HG03565 (cell line): Measurements from ENCODE around the gene SAC3D1.
"Not testable (repeated sequence)": the region's sequence is repeated elsewhere in the genome, so short reads cannot be mapped to it uniquely, and the experiment has no call there.

ENCODE experiments used
- ATAC-seq: cut with Tn5 transposase; IDR thresholded peaks from one replicate; pipeline ENCODE4 v1.9.1; 2021; ENCODE audit warnings: mild to moderate bottlenecking, moderate library complexity; ENCODE audit not compliant: unreplicated experiment

Gene SAC3D1

GRCh38 chr11:65023502-65023901 is 17.5 kb upstream of the SAC3D1 start:
- not testable (repeated sequence) for ATAC-seq

GRCh38 chr11:65026810-65027209 is 14.2 kb upstream of the SAC3D1 start:
- ATAC-seq, result no peak

GRCh38 chr11:65027213-65028067 is 13.6 kb upstream of the SAC3D1 start, which contains the start of gene SNX15:
Gene SNX15 (plus strand): TSS chr11:65027439. CDS start chr11:65027538, 99 bp downstream.
- ATAC-seq, result peak; percentile 88

DNA sequence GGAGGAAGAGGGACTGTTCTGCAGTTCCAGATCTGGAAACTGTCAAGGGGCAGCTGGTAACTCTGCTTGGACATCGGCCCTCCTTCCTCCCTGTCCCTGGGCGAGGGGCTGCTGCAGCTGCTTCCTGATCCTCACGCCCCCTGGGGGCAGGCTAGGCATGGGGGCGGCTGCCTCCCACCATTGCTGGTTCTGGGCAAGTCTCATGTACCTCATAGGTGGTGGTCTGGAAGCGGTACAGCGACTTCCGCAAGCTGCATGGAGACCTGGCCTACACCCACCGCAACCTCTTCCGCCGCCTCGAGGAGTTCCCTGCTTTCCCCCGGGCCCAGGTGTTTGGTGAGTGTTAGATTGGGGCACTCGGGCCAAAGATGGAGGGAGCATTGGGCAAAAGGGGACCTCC is 8.8 kb upstream of the SAC3D1 start:
- ATAC-seq, result no peak

DNA sequence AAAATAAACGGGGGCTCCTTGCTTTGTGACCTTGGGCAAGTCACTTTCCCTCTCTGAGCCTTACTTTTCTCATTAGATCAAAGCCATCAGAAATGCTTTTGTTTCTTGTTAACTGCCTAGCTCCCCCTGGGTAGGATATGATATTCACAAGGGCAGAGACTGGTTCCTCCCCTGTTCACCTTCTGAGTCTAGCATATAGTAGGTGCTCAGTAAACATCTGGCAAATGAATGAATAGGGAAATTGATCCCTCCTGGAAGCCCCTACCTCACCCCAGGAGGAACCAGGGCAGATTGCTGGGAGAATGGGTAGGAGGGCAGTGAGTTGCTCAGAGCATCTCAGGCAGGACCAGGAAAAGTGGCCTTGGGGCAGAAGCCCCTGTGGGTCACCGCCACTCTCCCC is 6.6 kb upstream of the SAC3D1 start:
- ATAC-seq, result no peak

- no peak for ATAC-seq
These were observed 5.4 kb upstream of the SAC3D1 start for GRCh38 chr11:65035579-65035978.

- no peak for ATAC-seq
These were observed 4.1 kb upstream of the SAC3D1 start for GRCh38 chr11:65036931-65037330.

DNA sequence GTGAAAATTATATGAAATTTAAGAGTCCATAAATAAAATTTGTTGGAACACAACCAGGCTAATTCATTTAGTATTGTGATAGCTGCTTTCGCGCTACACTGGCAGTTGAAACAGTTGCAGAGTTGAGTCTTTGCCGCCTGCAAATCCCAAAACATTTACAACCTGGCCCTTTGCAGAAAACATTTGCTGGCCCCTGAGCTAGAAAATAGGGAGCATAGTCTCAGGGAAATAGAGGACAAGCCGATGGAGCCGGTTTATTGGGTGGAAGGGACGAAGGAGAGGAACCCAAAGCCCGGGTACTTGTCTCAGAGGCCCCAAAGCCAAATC is 527 bp upstream of the SAC3D1 start:
- no peak for ATAC-seq

DNA sequence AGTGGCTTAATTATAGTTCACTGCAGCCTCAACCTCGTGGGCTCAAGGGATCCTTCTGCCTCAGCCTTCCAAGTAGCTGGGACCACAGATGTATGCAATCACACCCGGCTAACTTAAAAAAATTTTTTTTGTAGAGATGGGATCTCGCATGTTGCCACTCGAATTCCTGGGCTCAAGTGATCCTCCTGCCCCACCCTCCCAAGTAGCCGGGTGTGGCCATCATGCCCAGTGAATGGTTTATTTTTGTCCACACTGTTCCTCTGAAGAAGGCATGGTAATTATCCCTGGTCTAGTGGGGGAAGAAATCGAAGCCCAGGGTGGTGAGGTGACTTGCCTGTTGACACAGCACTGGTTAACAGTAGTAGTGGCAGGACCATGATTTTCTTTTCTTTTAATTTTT is 1.9 kb downstream of the SAC3D1 start:
- no peak for ATAC-seq

DNA sequence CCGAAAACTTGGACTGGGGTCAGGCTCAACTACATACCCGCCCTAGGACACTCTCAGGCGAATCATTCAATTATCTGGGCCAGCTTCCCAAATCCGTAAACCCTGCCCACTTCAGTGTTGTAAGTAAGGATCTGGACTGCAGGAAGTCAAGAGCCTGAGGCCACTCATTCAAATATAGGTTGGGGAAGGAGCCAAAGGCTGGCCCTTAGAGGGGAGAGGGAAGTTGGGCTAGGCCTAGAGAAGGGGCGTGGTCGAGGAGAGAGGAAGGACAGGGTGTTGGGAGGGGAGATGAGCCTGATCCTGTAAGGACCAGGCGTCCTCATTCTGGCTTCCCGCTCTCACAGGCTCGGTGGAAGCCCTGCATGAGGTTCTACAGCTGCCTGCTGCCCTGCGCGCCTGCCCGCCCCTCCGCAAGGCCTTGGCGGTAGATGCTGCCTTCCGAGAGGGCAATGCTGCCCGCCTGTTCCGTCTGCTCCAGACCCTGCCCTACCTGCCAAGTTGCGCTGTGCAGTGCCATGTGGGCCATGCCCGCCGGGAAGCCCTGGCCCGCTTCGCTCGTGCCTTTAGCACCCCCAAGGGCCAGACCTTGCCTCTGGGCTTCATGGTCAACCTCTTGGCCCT is 3.0 kb downstream of the SAC3D1 start:
- ATAC-seq, result no peak

- ATAC-seq, result no peak
These were observed 4.1 kb downstream of the SAC3D1 start for GRCh38 chr11:65045061-65045460.

DNA sequence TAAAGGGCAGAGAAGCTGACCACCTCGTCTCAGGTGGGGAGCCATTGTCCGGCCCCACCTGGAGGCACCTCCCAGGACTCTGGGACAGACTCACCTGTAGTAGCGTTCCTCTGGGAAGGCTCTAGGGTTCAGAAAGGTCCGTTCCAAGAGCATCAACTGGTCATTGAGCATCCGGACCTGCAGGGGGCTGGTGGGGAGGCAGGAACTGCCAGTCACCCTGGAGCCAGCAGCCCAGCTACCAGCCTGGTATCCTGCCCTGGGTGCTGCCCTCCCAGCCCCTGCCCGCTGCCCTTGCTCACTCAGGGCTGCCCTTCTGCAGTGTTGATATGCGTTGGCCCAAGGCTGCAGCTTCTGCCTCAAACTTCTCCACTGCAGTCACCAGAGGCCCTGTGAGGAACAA is 4.7 kb downstream of the SAC3D1 start:
- no peak for ATAC-seq

DNA sequence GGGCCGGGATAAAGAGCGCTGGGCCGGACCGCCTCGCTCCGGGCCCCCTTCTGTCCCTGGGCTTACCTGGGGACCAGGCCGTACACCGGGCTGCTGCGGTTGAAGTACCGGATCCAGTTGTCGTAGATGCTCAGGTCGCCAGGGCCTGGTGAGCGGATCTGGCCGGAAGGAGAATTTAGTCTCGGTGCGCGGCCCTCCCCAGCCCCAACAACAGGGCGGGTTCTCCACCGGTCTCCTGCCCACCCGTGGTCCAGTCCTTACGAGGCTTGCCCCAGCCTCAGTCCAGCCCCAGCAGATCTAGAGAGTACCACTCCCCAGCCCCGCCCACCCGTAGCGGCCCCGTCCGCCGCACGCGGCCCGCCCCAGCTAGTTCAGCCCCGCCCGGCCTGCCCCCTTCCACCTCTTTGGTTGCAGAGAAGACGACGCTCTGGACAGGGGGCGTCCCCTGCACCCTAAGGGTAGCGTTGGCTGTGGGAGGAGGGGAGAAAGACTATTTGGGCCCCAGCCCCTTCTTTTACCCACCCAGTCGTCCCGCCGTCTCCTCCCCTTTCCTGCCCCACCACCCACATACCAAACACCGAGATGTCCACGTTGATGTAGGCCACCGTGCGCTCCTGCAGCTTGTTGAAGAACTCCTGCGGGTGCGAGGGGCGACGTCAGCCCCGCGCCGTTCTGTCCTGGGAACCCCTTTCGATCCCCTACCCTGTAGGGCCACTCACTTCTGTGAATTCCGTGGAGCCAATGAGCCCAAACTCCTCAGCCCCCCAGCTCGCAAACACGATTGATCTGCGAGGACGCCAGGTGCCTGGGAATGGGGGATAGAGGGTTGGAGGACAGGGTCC is 6.8 kb downstream of the SAC3D1 start:
- ATAC-seq, result no peak

- ATAC-seq, result no peak
These were observed 10.4 kb downstream of the SAC3D1 start for GRCh38 chr11:65051398-65051858.

- ATAC-seq, result no peak
These were observed 13.0 kb downstream of the SAC3D1 start for GRCh38 chr11:65053827-65054508.

- no peak for ATAC-seq
These were observed 14.5 kb downstream of the SAC3D1 start for GRCh38 chr11:65055538-65055937.

DNA sequence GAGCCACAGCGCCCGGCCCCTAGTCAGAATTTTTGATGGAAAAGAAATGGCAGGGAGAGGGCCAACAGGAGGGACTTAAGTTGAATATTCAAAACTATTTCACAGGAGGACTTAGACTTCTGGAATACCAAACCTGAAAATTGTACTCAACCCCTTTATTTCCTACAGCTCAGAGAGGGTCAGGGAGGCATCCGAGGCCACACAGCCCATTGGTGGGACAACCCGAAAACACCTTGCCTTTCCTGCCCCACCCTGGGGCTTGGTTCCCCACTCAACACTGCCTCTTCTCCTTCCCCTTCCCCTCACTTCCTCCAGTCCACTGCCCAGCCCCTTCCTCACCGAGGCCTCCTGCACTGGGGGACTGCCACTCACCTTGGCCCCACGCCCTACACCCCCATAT is 16.0 kb downstream of the SAC3D1 start:
- no peak for ATAC-seq

- no peak for ATAC-seq
These were observed 16.5 kb downstream of the SAC3D1 start for GRCh38 chr11:65057526-65057925.

- ATAC-seq, result no peak
These were observed 17.0 kb downstream of the SAC3D1 start for GRCh38 chr11:65058012-65058411.

- ATAC-seq, result no peak
These were observed 17.5 kb downstream of the SAC3D1 start, which contains the start of gene NAALADL1 for GRCh38 chr11:65058419-65059054. Gene NAALADL1 (minus strand): TSS chr11:65058553. CDS start chr11:65058521, 32 bp downstream.
